Activated CD4-positive, alpha-beta T cell treated with anti-CD3 and anti-CD28 coated beads, Interleukin-2, amount 10 ng/mL, durations not matched to agents 7 days and 5 days (primary cell): Measurements from ENCODE around the gene MTA3. TPM values are rescaled to one million over a fixed set of nuclear protein-coding genes. Genes with fewer than 3 reads are reported as not detected.

ENCODE experiments used
- CTCF ChIA-PET: fragments of 350-600 bp; sonication (Branson Sonifier 250); formaldehyde crosslinking; loops from one replicate; lab custom pipeline; 2021; ENCODE audit warnings: antibody characterized with exemption; lab: Charles Lee
- POLR2A ChIA-PET: fragments of 350-600 bp; sonication (Branson Sonifier 250); formaldehyde crosslinking; loops from one replicate; lab custom pipeline; 2021; ENCODE audit warnings: antibody characterized with exemption; lab: Charles Lee
- DNase-seq: peaks from one replicate; pipeline ENCODE4 v3.0.0-alpha.2; 2020
- H3K27ac Mint-ChIP-seq: one replicate; pipeline ENCODE4 v1.8.0; 2021; ENCODE audit warnings: mild to moderate bottlenecking, moderate library complexity, mixed read lengths
- H3K27me3 Mint-ChIP-seq: one replicate; pipeline ENCODE4 v1.8.0; 2021; ENCODE audit warnings: mixed read lengths
- H3K36me3 Mint-ChIP-seq: one replicate; pipeline ENCODE4 v1.8.0; 2021; ENCODE audit warnings: low read depth, mixed read lengths
- H3K4me1 Mint-ChIP-seq: one replicate; pipeline ENCODE4 v1.8.0; 2021; ENCODE audit warnings: mixed read lengths
- H3K4me3 Mint-ChIP-seq: one replicate; pipeline ENCODE4 v1.8.0; 2021; ENCODE audit warnings: mild to moderate bottlenecking, moderate library complexity, mixed read lengths
- H3K9me3 Mint-ChIP-seq: one replicate; pipeline ENCODE4 v1.8.0; 2021; ENCODE audit warnings: mixed read lengths
- total RNA-seq, 2 experiments: library from RNA; stranded (reverse); gene quantifications; one replicate each; pipeline ENCODE4 v1.2.3, GENCODE V29; 2021

The MTA3 gene
- total RNA-seq, 2 experiments from 2014 or later: 34.5 to 36.5 TPM

DNA sequence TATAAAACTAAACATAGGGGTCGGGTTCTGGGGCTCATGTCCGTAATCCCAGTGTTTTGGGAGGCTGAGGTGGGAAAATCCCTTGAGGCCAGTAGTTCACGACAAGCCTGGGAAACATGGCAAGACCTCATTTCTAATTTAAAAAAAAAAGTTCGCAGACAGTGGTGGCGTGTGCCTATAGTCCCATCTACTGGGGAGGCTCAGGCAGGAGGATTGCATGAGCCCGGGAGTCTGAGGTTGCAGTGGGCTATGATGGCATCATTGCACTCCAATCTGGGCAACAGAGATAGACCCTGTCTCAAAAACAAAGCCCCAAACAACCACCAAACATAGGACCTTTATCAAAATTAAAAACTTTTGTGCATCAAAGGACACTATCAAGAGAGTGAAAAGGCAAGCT, 233.7 kb downstream of the MTA3 start:
- Mint-ChIP-seq H3K4me3 (no peak overlapping the region), H3K4me1 (peaks cover 11% of the 10 kb centered on the region), H3K27me3 (peaks cover 20% of the 10 kb centered on the region), H3K9me3 (no peaks in the 10 kb centered on the region), H3K27ac (no peak overlapping the region), H3K36me3 (no peaks in the 10 kb centered on the region)
- ChIA-PET CTCF (no interaction called here), POLR2A (no interaction called here)
- no peak for DNase-seq

DNA sequence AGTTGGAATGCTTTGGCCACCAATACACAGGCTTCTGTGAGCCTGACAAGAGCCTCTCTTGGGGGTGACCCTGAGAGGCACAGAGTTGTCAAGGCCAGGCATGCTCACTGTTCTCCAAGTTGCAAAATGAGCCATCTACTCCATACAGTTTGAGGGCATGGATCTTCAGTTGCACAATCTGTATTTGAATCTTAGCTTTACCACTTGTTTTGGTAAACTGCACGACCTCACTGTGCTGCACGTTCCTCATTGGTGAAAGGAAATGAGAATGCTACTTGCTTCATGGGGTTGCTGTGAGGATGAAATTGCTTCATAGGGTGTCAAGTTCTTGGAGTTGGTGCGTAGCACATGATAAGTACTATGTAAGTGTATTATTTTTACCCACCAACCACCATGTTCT, 235.9 kb downstream of the MTA3 start:
- ChIA-PET CTCF (no interaction called here), POLR2A (no interaction called here)
- no peak overlapping the region for H3K27ac Mint-ChIP-seq
- DNase-seq: no peak
- H3K4me3 Mint-ChIP-seq: no peak overlapping the region
- H3K36me3 Mint-ChIP-seq: no peaks in the 10 kb centered on the region
- H3K4me1 Mint-ChIP-seq: peaks cover 16% of the 10 kb centered on the region
- no peaks in the 10 kb centered on the region for H3K9me3 Mint-ChIP-seq
- peaks cover 24% of the 10 kb centered on the region for H3K27me3 Mint-ChIP-seq

DNA sequence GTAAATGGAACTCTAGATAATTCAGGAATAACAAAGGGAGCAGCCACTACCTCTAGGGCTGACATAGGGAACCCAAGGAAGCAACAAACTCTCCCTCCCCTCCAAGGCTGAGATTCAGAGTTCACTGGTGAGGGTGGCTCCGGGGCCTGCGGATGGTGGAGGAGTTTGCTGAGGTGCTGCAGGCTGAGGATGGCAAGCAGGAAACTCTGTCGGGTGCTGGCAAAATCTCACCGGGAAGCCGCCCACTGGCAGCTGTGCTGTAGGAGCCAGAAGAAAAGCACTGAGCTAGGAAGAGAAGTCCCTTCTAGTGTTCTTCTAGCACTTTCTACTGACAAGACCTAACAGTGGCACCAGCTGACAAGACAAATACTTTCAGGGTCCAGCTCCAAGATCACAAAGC, 236.5 kb downstream of the MTA3 start:
- Mint-ChIP-seq H3K4me1 (peaks cover 18% of the 10 kb centered on the region), H3K27ac (no peak overlapping the region), H3K9me3 (no peaks in the 10 kb centered on the region), H3K4me3 (no peak overlapping the region), H3K27me3 (peaks cover 24% of the 10 kb centered on the region), H3K36me3 (no peaks in the 10 kb centered on the region)
- ChIA-PET POLR2A (no interaction called here), CTCF (no interaction called here)
- DNase-seq: no peak

Other genes starting within 250 kb of the MTA3 start
- 10 to 100 TPM; 86.4 to 92.1 TPM for gene COX7A2L, start 207.4 kb upstream of the MTA3 start, total RNA-seq
- gene KCNG3, start 74.7 kb upstream of the MTA3 start, total RNA-seq: under 1 TPM; 0.04 to 0.12 TPM
- gene OXER1, start 195.5 kb downstream of the MTA3 start, total RNA-seq: not detected
- not detected for gene HAAO, start 224.0 kb downstream of the MTA3 start, total RNA-seq